ENCODE measurements around the gene DHRS4. TPM values are rescaled to one million over a fixed set of nuclear protein-coding genes. Genes with fewer than 3 reads are reported as not detected.
"Not testable (repeated sequence)": the region's sequence is repeated elsewhere in the genome, so short reads cannot be mapped to it uniquely, and the experiment has no call there.

DHRS4 gene
- polyA plus RNA-seq, 3 donors: 51.6 to 63.2 (median 58.2) TPM

DNA sequence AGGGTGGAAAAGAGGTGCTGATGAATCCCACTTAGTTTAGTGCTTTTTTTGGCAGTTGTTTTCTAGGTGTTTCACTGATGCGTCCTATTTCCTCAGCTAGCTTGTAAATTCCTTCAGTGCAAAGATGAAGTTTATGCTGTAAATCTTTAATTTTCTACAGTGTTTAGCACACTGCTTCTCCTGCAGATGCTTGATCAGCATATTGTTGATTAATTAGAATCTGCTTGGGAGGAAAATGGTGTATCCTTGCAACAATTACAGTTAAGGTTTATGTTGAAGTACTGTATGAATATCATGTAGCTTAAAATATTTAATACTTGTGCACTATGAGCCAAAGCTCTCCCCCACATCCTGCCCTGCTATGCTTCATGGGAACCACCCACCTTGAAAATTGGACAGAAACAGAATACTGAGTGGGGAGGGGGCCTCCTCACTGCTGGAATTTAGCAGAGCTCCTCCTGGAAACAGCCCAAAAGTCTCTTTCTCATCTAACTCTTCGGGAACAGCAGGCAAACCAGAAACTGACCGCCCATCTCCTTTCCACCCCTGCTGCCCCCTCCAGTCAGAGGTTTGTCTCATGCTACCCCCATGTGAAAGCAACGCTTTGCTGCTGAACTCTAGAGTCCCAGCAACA is 20.3 kb upstream of the DHRS4 start:
- DNase-seq (ENCODE audit: extremely low read depth in 1 of 11, low read depth in 9 of 11, low spot score in 4 of 11): no peak

- DNase-seq (ENCODE audit: extremely low read depth in 1 of 11, low read depth in 9 of 11, low spot score in 4 of 11): peak in 6 of 11 donors; percentile 26 to 79 (median 57)
These were observed 19.8 kb upstream of the DHRS4 start for GRCh38 chr14:23933742-23934128.

- DNase-seq (ENCODE audit: extremely low read depth in 1 of 11, low read depth in 9 of 11, low spot score in 4 of 11): no peak
These were observed 18.4 kb upstream of the DHRS4 start for GRCh38 chr14:23935158-23935557.

GRCh38 chr14:23936084-23936829 is 17.3 kb upstream of the DHRS4 start:
- DNase-seq (ENCODE audit: extremely low read depth in 1 of 11, low read depth in 9 of 11, low spot score in 4 of 11): no peak

GRCh38 chr14:23937203-23937602 is 16.4 kb upstream of the DHRS4 start:
- peak in 4 of 11 donors; percentile 40 to 58 (median 50) for DNase-seq (ENCODE audit: extremely low read depth in 1 of 11, low read depth in 9 of 11, low spot score in 4 of 11)

GRCh38 chr14:23938823-23939222 is 14.7 kb upstream of the DHRS4 start:
- no peak for DNase-seq (ENCODE audit: extremely low read depth in 1 of 11, low read depth in 9 of 11, low spot score in 4 of 11)

GRCh38 chr14:23939607-23940326 is 13.8 kb upstream of the DHRS4 start:
- DNase-seq (ENCODE audit: extremely low read depth in 1 of 11, low read depth in 9 of 11, low spot score in 4 of 11): no peak

- DNase-seq (ENCODE audit: extremely low read depth in 1 of 11, low read depth in 9 of 11, low spot score in 4 of 11): no peak
These were observed 12.3 kb upstream of the DHRS4 start for GRCh38 chr14:23941230-23941629.

- no peak for DNase-seq (ENCODE audit: extremely low read depth in 1 of 11, low read depth in 9 of 11, low spot score in 4 of 11)
These were observed 11.9 kb upstream of the DHRS4 start for GRCh38 chr14:23941669-23942068.

DNA sequence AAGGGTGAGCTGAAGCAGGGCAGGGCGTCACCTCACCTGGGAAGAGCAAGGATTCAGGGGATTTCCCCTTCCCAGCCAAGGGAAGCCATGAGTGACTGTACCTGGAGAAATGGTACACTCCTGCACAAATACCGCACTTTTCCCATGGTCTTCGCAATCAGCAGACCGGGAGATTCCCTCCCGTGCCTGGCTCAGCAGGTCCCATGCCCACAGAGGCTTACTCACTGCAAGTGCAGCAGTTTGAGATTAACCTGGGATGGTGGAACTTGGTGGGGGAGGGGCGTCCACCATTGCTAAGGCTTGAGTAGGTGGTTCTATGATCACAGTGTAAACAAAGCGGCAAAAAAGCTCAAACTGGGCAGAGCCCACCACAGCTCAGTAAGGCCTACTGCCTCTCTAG is 11.0 kb upstream of the DHRS4 start:
- DNase-seq (ENCODE audit: extremely low read depth in 1 of 11, low read depth in 9 of 11, low spot score in 4 of 11): no peak

GRCh38 chr14:23949069-23949468 is 4.5 kb upstream of the DHRS4 start:
- DNase-seq (ENCODE audit: extremely low read depth in 1 of 11, low read depth in 9 of 11, low spot score in 4 of 11): not testable (repeated sequence)

DNA sequence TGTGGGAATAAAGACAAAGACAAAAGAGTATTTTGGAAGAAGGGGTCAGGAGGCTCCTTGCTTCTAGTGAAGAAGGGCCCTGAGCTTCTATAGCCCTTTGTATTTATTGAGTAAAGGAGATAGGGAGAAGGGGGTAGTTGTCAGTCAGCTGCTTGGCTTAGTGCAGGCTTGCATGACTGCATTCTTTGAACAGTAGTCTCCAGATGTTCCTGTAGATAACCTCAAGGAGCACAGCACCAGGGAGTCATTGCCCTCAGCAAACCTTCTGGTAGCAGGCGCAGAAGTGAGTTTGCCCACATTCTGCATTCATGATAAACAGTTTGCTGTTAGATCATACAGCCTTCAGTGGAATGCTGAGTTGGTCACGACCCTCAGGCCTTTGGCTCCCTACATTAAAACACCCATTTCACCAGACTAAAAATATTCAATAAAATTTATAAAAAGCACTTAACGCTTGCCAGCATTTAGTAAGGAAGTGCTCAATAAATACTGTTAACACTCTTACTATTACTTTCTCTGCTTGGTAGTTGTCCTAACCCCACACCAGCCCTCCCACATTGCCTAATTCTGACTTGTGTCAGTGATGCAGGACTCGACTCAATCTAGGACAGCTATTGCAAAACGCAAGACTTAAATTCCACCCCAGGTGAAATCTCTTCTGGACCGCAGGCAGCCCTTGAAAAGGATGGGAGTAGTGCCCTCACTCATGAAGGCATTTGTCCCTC is 3.0 kb upstream of the DHRS4 start:
- DNase-seq (ENCODE audit: extremely low read depth in 1 of 11, low read depth in 9 of 11, low spot score in 4 of 11): no peak

DNA sequence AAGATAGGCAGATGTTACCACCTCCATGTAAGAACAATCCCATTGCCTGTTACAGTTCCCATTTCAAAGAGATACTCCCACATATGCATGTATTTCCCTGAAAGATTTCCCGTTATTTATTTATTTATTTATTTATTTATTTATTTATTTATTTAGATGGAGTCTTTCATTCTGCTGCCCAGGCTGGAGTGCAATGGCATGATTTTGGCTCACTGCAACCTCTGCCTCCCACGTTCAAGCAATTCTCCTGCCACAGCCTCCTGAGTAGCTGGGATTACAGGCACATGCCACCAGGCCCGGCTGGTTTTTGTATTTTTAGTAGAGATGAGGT is 2.5 kb upstream of the DHRS4 start:
- not testable (repeated sequence) for DNase-seq (ENCODE audit: extremely low read depth in 1 of 11, low read depth in 9 of 11, low spot score in 4 of 11)

DNA sequence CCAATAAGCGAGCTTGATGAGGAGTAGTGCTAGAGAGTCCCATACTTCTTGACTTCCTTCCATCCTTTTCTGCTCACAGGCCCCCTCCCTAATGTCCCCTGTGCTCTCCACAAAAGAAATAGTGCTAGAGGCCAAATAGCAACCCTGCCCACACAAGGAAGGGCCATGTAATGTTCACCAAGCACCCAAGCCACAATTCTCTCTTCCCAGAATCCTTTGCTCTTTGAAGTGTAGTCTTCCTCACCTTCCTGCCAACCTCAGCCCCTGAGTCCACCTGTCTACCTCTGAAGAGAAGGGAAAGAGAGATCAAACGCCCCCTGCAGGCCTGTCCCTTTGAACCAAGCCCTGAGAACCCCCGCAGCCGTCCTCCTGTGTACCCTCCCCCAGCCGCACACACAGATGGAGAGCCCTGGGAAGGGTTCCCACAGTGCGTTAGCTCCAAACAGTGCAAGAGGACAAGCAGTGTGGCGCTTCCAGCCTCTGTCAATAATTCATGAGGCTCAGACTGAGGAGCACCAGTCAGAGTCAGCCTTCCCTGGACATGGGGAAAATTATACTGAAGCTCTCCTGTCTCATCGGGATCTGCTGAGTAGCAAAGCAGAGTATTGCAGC is 1.9 kb upstream of the DHRS4 start:
- DNase-seq (ENCODE audit: extremely low read depth in 1 of 11, low read depth in 9 of 11, low spot score in 4 of 11): no peak

- not testable (repeated sequence) for DNase-seq (ENCODE audit: extremely low read depth in 1 of 11, low read depth in 9 of 11, low spot score in 4 of 11)
These were observed 480 bp upstream of the DHRS4 start for GRCh38 chr14:23953116-23953463.

DNA sequence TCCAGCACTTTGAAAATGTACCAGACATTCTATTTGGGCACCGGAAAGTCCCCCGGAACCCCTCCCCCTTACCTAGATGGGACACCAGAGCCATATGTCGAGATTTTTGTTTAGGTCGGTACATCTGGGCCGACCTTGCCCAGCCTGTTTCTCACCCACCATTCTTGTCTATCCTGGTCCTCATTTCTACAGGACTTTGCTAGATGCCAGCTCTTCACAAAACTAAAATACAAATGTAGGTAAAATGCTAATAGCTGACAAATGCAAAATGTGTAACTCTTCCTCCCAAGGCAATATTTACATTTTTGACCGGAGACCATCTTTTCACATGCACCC is 677 bp downstream of the DHRS4 start:
- DNase-seq (ENCODE audit: extremely low read depth in 1 of 11, low read depth in 9 of 11, low spot score in 4 of 11): not testable (repeated sequence)

GRCh38 chr14:23954965-23955364 is 1.4 kb downstream of the DHRS4 start:
- DNase-seq (ENCODE audit: extremely low read depth in 1 of 11, low read depth in 9 of 11, low spot score in 4 of 11): not testable (repeated sequence)

- not testable (repeated sequence) for DNase-seq (ENCODE audit: extremely low read depth in 1 of 11, low read depth in 9 of 11, low spot score in 4 of 11)
These were observed 2.2 kb downstream of the DHRS4 start for GRCh38 chr14:23955811-23956210.

- not testable (repeated sequence) for DNase-seq (ENCODE audit: extremely low read depth in 1 of 11, low read depth in 9 of 11, low spot score in 4 of 11)
These were observed 4.5 kb downstream of the DHRS4 start for GRCh38 chr14:23957913-23958569.

Measured in renal cortex interstitium (tissue), 11 donors.